PC-9 (cell line): Measurements from ENCODE around the gene CYYR1. TPM values are rescaled to one million over a fixed set of nuclear protein-coding genes. Genes with fewer than 3 reads are reported as not detected.

Source experiments
- BruUV-seq: library from RNA; stranded (reverse); fragments of 400-500 nt; replicated peaks from 2 replicates; lab custom pipeline; 2021; lab: Mats Ljungman, UMichigan
- CTCF ChIA-PET: fragments of 300-600 bp; sonication (Branson Sonifier 250); formaldehyde crosslinking; loops from one replicate; lab custom pipeline; 2022; ENCODE audit warnings: antibody characterized with exemption; lab: Charles Lee
- POLR2A ChIA-PET: fragments of 300-600 bp; sonication (Branson Sonifier 250); formaldehyde crosslinking; loops from one replicate; lab custom pipeline; 2022; ENCODE audit warnings: antibody characterized with exemption; ENCODE audit not compliant: unreplicated experiment; lab: Charles Lee
- DNase-seq, 2 experiments: peaks; one replicate each; pipeline versions ENCODE4 v3.0.0 to v3.0.0-alpha.2; 2015 to 2022; ENCODE audit warnings: mixed read lengths in 1 of 2
- H2AFZ ChIP-seq: fragments of 200-600 bp; sonication (generic); 2 replicates; pipeline ENCODE4 v1.8.1; 2017; ENCODE audit warnings: antibody characterized with exemption
- H3F3A ChIP-seq: fragments of 200-600 bp; sonication (generic); 2 replicates; pipeline ENCODE4 v1.8.1; 2017; ENCODE audit warnings: antibody characterized with exemption, mild to moderate bottlenecking, low read depth; ENCODE audit not compliant: insufficient read depth
- H3K27ac ChIP-seq: fragments of 200-600 bp; sonication (generic); 2 replicates; pipeline ENCODE4 v1.6.1; 2016; ENCODE audit warnings: mixed run types
- H3K27me3 ChIP-seq: fragments of 200-600 bp; sonication (generic); 2 replicates; pipeline ENCODE4 v1.6.1; 2016; ENCODE audit warnings: low read depth, mixed run types; ENCODE audit not compliant: insufficient read depth
- H3K36me3 ChIP-seq: fragments of 200-600 bp; sonication (generic); 2 replicates; pipeline ENCODE4 v1.6.1; 2016; ENCODE audit warnings: low read depth, mixed run types
- H3K4me1 ChIP-seq: fragments of 200-600 bp; sonication (generic); replicated peaks from 2 replicates; pipeline ENCODE4 v1.6.1; 2016; ENCODE audit warnings: mixed run types; ENCODE audit not compliant: insufficient read depth
- H3K4me2 ChIP-seq: fragments of 200-600 bp; sonication (generic); 2 replicates; pipeline ENCODE4 v1.6.1; 2017; ENCODE audit warnings: mixed run types
- H3K4me3 ChIP-seq: fragments of 200-600 bp; sonication (generic); 2 replicates; pipeline ENCODE4 v1.6.1; 2016; ENCODE audit warnings: mixed run types
- H3K79me2 ChIP-seq: fragments of 200-600 bp; sonication (generic); 2 replicates; pipeline ENCODE4 v1.6.1; 2017; ENCODE audit warnings: low read depth, mixed run types
- H3K9me2 ChIP-seq: fragments of 200-600 bp; sonication (generic); 2 replicates; pipeline ENCODE4 v1.8.1; 2017; ENCODE audit warnings: mild to moderate bottlenecking; ENCODE audit not compliant: insufficient read depth
- H3K9me3 ChIP-seq: fragments of 200-600 bp; sonication (generic); 2 replicates; pipeline ENCODE4 v1.8.1; 2016; ENCODE audit warnings: low read depth; ENCODE audit not compliant: insufficient read depth
- H4K20me1 ChIP-seq: fragments of 200-600 bp; sonication (generic); 2 replicates; pipeline ENCODE4 v1.8.1; 2017; ENCODE audit not compliant: insufficient read depth
- EZH2 ChIP-seq: fragments of 200-600 bp; sonication (generic); IDR thresholded peaks from 2 replicates; pipeline ENCODE4 v1.8.0; 2017; ENCODE audit warnings: antibody characterized with exemption, low read depth
- intact Hi-C: fragments of 100-400 bp; cut with micrococcal nuclease; formaldehyde crosslinking; loops from one replicate; pipeline ENCODE4 v1.10.0; 2022; ENCODE audit not compliant: unreplicated experiment
- total RNA-seq: library from RNA; stranded (reverse); gene quantifications from 2 replicates; pipeline ENCODE4 v1.2.3, GENCODE V29; 2021
- TF ChIP-seq, protein P1 (sequence below): fragments of 200-600 bp; sonication (generic); conservative IDR thresholded peaks from 2 replicates; pipeline ENCODE4 v1.6.1; 2017; ENCODE audit warnings: mixed run types, antibody characterized with exemption, mild to moderate bottlenecking, moderate library complexity

Gene CYYR1
- total RNA-seq, 1 experiment from 2014 or later = not detected

- H3K27ac ChIP-seq = no peak overlapping the region
- H3K9me2 ChIP-seq = no peaks in the 10 kb centered on the region
- BruUV-seq = no TSS peak
- H3K36me3 ChIP-seq = no peaks in the 10 kb centered on the region
- H3K4me1 ChIP-seq = no peaks in the 10 kb centered on the region
- H2AFZ ChIP-seq = no peak overlapping the region; the same call in 1 of the 2 replicates
- ChIA-PET CTCF (no interaction called here), POLR2A (no interaction called here)
- DNase-seq = no peak
- no peaks in the 10 kb centered on the region for H3K9me3 ChIP-seq
- no peaks in the 10 kb centered on the region for H3K27me3 ChIP-seq
- no peaks in the 10 kb centered on the region for H4K20me1 ChIP-seq
- H3K4me2 ChIP-seq = no peak overlapping the region
- H3F3A ChIP-seq = no peaks in the 10 kb centered on the region
- no peak overlapping the region for H3K4me3 ChIP-seq
- H3K79me2 ChIP-seq = no peaks in the 10 kb centered on the region
- TF ChIP-seq, protein P1, sequence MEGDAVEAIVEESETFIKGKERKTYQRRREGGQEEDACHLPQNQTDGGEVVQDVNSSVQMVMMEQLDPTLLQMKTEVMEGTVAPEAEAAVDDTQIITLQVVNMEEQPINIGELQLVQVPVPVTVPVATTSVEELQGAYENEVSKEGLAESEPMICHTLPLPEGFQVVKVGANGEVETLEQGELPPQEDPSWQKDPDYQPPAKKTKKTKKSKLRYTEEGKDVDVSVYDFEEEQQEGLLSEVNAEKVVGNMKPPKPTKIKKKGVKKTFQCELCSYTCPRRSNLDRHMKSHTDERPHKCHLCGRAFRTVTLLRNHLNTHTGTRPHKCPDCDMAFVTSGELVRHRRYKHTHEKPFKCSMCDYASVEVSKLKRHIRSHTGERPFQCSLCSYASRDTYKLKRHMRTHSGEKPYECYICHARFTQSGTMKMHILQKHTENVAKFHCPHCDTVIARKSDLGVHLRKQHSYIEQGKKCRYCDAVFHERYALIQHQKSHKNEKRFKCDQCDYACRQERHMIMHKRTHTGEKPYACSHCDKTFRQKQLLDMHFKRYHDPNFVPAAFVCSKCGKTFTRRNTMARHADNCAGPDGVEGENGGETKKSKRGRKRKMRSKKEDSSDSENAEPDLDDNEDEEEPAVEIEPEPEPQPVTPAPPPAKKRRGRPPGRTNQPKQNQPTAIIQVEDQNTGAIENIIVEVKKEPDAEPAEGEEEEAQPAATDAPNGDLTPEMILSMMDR = no peak
- no peak for TF ChIP-seq EZH2
- intact Hi-C loops = no loop called here
Measured at GRCh38 chr21:26550326-26550725, 22.8 kb downstream of the CYYR1 start.

DNA sequence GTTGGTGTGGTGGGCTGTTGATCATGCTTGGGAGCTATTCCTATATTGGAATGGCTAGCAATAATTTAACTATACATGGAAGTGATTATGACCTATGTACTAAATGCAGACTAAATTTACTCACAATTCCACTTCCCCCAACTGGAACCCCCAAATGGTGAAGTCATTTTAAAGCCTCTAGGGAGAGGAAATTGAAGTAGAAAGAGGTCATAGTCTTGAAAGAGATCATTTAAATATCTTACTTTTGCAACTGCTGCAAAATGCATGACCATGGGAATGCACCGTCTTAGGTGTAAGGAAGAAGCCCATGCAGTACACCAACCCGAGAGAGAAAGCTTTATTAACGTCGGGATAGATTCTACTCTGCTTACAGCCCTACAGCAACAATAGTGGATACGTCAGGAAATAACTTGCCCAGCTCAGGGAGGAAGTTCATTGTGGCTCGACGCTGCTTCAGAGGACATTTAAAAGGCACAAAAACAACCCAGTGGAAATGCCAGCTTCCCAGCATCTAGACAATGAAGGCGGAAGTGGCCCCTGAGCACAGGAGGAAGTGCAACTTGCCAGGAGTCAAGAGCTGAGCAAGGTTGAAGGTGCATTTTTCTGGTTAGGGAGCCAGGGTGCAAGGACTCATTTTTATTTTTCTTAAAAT is 26.5 kb downstream of the CYYR1 start:
- TF ChIP-seq, protein P1 = no peak
- no peak for TF ChIP-seq EZH2
- intact Hi-C loops = no loop called here
- CTCF ChIA-PET = no interaction called here
- no TSS peak for BruUV-seq
- H3K9me2 ChIP-seq = no peaks in the 10 kb centered on the region
- no peaks in the 10 kb centered on the region for H3K79me2 ChIP-seq
- no peak for DNase-seq
- H3K4me2 ChIP-seq = no peak overlapping the region
- no peaks in the 10 kb centered on the region for H3K9me3 ChIP-seq
- no peaks in the 10 kb centered on the region for H3K4me1 ChIP-seq
- no peak overlapping the region for H3K4me3 ChIP-seq
- no peak overlapping the region for H2AFZ ChIP-seq
- H3K27ac ChIP-seq = no peak overlapping the region
- H3K27me3 ChIP-seq = no peaks in the 10 kb centered on the region
- no peaks in the 10 kb centered on the region for H4K20me1 ChIP-seq
- no peaks in the 10 kb centered on the region for H3F3A ChIP-seq
- H3K36me3 ChIP-seq = no peaks in the 10 kb centered on the region
- POLR2A ChIA-PET = no interaction called here

GRCh38 chr21:26544201-26544775 is 28.8 kb downstream of the CYYR1 start:
- no peak for TF ChIP-seq EZH2
- TF ChIP-seq, protein P1 = no peak
- H3K36me3 ChIP-seq = no peaks in the 10 kb centered on the region
- H3F3A ChIP-seq = no peaks in the 10 kb centered on the region
- H3K79me2 ChIP-seq = no peaks in the 10 kb centered on the region
- H3K9me3 ChIP-seq = no peaks in the 10 kb centered on the region
- no peaks in the 10 kb centered on the region for H3K4me1 ChIP-seq
- H3K27me3 ChIP-seq = no peaks in the 10 kb centered on the region
- H2AFZ ChIP-seq = no peak overlapping the region
- ChIA-PET CTCF (no interaction called here), POLR2A (no interaction called here)
- no peak for DNase-seq
- H4K20me1 ChIP-seq = no peaks in the 10 kb centered on the region
- H3K9me2 ChIP-seq = no peaks in the 10 kb centered on the region
- no peak overlapping the region for H3K4me2 ChIP-seq
- no peak overlapping the region for H3K27ac ChIP-seq
- H3K4me3 ChIP-seq = no peak overlapping the region
- no TSS peak for BruUV-seq
- intact Hi-C loops = no loop called here
